SK-N-SH (cell line): ENCODE data around the gene FAM3B. TPM values are rescaled to one million over a fixed set of nuclear protein-coding genes. Genes with fewer than 3 reads are reported as not detected.

Source experiments
- CTCF ChIA-PET: fragments of 300-600, 350-600 bp; formaldehyde crosslinking; extraction: SDS; loops from one replicate; lab custom pipeline; 2021; lab: Yijun Ruan, JAX
- POLR2A ChIA-PET: fragments of 350-600 bp; sonication (Branson Sonifier 250); formaldehyde crosslinking; extraction: SDS; loops from one replicate; lab custom pipeline; 2020; ENCODE audit warnings: antibody characterized with exemption, inconsistent platforms; lab: Yijun Ruan, JAX
- DNase-seq: peaks from one replicate; pipeline ENCODE4 v3.0.0; 2012
- H2AFZ ChIP-seq: fragments of 200-600 bp; sonication (generic); 2 replicates; pipeline ENCODE4 v1.8.1; 2016; ENCODE audit warnings: antibody characterized with exemption, mild to moderate bottlenecking, low read depth
- H3F3A ChIP-seq: fragments of 200-600 bp; sonication (generic); replicated peaks from 2 replicates; pipeline ENCODE3; 2016; ENCODE audit warnings: antibody characterized with exemption, mild to moderate bottlenecking; ENCODE audit not compliant: insufficient read depth
- H3K27ac ChIP-seq, 2 experiments: fragments of 200-500 bp in 1 of 2; fragments of 200-600 bp in 1 of 2; sonication (Bioruptor generic) in 1 of 2; sonication (generic), shearing (Covaris generic) in 1 of 2; 2 replicates each; pipeline versions ENCODE4 v1.5.1 to v1.6.1; 2014 to 2016; ENCODE audit warnings: low read depth in 2 of 2, inconsistent platforms in 1 of 2, low read length in 1 of 2, mild to moderate bottlenecking in 1 of 2, mixed read lengths in 1 of 2
- H3K27me3 ChIP-seq: fragments of 200-600 bp; sonication (generic), shearing (Covaris generic); 2 replicates; pipeline ENCODE4 v1.6.1; 2016; ENCODE audit warnings: mixed run types; ENCODE audit not compliant: insufficient read depth
- H3K36me3 ChIP-seq, 2 experiments: fragments of 200-500 bp in 1 of 2; fragments of 200-600 bp in 1 of 2; sonication (Bioruptor generic) in 1 of 2; sonication (generic) in 1 of 2; replicated peaks in 1 of 2; 2 replicates each; pipeline versions ENCODE3 to v1.5.1; 2014 to 2016; ENCODE audit warnings: low read length in 1 of 2, mild to moderate bottlenecking in 1 of 2; ENCODE audit not compliant: insufficient read depth in 2 of 2, control insufficient read depth in 1 of 2
- H3K4me1 ChIP-seq, 2 experiments: fragments of 200-500 bp in 1 of 2; fragments of 200-600 bp in 1 of 2; sonication (Bioruptor generic) in 1 of 2; sonication (generic), shearing (Covaris generic) in 1 of 2; 2 replicates each; pipeline versions ENCODE4 v1.5.1 to v1.6.1; 2014 to 2016; ENCODE audit warnings: low read depth in 1 of 2, low read length in 1 of 2, mixed run types in 1 of 2; ENCODE audit not compliant: insufficient read depth in 2 of 2, control insufficient read depth in 1 of 2
- H3K4me2 ChIP-seq: fragments of 200-600 bp; sonication (generic), shearing (Covaris generic); 2 replicates; pipeline ENCODE4 v1.6.1; 2017; ENCODE audit warnings: mixed run types
- H3K4me3 ChIP-seq, 2 experiments: fragments of 200-500 bp in 1 of 2; fragments of 200-600 bp in 1 of 2; sonication (Bioruptor generic) in 1 of 2; sonication (generic), shearing (Covaris generic) in 1 of 2; 2 replicates each; pipeline versions ENCODE4 v1.5.1 to v1.8.1; 2014 to 2016; ENCODE audit warnings: low read depth in 2 of 2, inconsistent platforms in 1 of 2, low read length in 1 of 2, mild to moderate bottlenecking in 1 of 2, mixed read lengths in 1 of 2, moderate library complexity in 1 of 2
- H3K79me2 ChIP-seq: fragments of 200-600 bp; sonication (generic); 2 replicates; pipeline ENCODE4 v1.8.1; 2017; ENCODE audit warnings: mild to moderate bottlenecking; ENCODE audit not compliant: insufficient read depth
- H3K9ac ChIP-seq: fragments of 200-600 bp; sonication (generic); 2 replicates; pipeline ENCODE4 v1.6.1; 2017; ENCODE audit warnings: mixed run types
- H3K9me2 ChIP-seq: fragments of 200-600 bp; sonication (generic); 2 replicates; pipeline ENCODE4 v1.6.1; 2017; ENCODE audit warnings: mixed run types
- H3K9me3 ChIP-seq: fragments of 200-600 bp; sonication (generic); 2 replicates; pipeline ENCODE4 v1.6.1; 2017; ENCODE audit warnings: mixed run types, mild to moderate bottlenecking, moderate library complexity
- H4K20me1 ChIP-seq: fragments of 200-600 bp; sonication (generic); 2 replicates; pipeline ENCODE4 v1.6.1; 2017; ENCODE audit warnings: mild to moderate bottlenecking, mixed run types; ENCODE audit not compliant: insufficient read depth
- CHD2 ChIP-seq: fragments of 150-350 bp; IDR thresholded peaks from 2 replicates; pipeline ENCODE4 v1.6.1; 2018; ENCODE audit warnings: low read length; ENCODE audit not compliant: partially characterized antibody
- ELF1 ChIP-seq: IDR thresholded peaks from 2 replicates; pipeline ENCODE4 v1.4.0; 2012
- EP300 ChIP-seq, 2 experiments: IDR thresholded peaks; 2 replicates each; pipeline versions ENCODE4 v1.4.0 to v1.6.1; 2012; ENCODE audit warnings: borderline replicate concordance in 1 of 2, low read depth in 1 of 2, low read length in 1 of 2
- FOSL2 ChIP-seq: IDR thresholded peaks from 2 replicates; pipeline ENCODE4 v1.4.0; 2012; ENCODE audit warnings: low read depth, mild to moderate bottlenecking, moderate library complexity, borderline replicate concordance
- FOXJ3 ChIP-seq: sonication (generic); formaldehyde crosslinking; IDR thresholded peaks from 2 replicates; pipeline ENCODE4 v1.5.1; 2020; ENCODE audit warnings: mild to moderate bottlenecking, missing genetic modification reagents
- FOXM1 ChIP-seq: IDR thresholded peaks from 2 replicates; pipeline ENCODE4 v1.4.0; 2012; ENCODE audit warnings: low read depth, mild to moderate bottlenecking
- GABPA ChIP-seq: IDR thresholded peaks from 2 replicates; pipeline ENCODE4 v1.4.0; 2012; ENCODE audit warnings: low read depth, mild to moderate bottlenecking
- GATA2 ChIP-seq: sonication (generic); formaldehyde crosslinking; IDR thresholded peaks from 2 replicates; pipeline ENCODE4 v1.5.0; 2020; ENCODE audit warnings: mild to moderate bottlenecking, missing genetic modification reagents
- JUND ChIP-seq: IDR thresholded peaks from 2 replicates; pipeline ENCODE4 v1.4.0; 2012
- MAX ChIP-seq: IDR thresholded peaks from 2 replicates; pipeline ENCODE4 v1.4.0; 2012; ENCODE audit warnings: low read depth
- NRF1 ChIP-seq: IDR thresholded peaks from 2 replicates; pipeline ENCODE4 v1.6.1; 2012; ENCODE audit warnings: low read depth, mild to moderate bottlenecking, low read length
- POLR2AphosphoS5 ChIP-seq: IDR thresholded peaks from 2 replicates; pipeline ENCODE4 v1.6.1; 2012; ENCODE audit warnings: low read depth, low read length
- RAD21 ChIP-seq: IDR thresholded peaks from 2 replicates; pipeline ENCODE4 v1.6.1; 2012; ENCODE audit warnings: mild to moderate bottlenecking, low read length
- RCOR1 ChIP-seq: fragments of 150-350 bp; IDR thresholded peaks from 2 replicates; pipeline ENCODE4 v1.6.1; 2017; ENCODE audit warnings: antibody characterized with exemption, low read length
- REST ChIP-seq: IDR thresholded peaks from 2 replicates; pipeline ENCODE4 v1.6.1; 2012; ENCODE audit warnings: mild to moderate bottlenecking, low read depth, low read length, moderate library complexity
- RFX5 ChIP-seq: IDR thresholded peaks from 2 replicates; pipeline ENCODE4 v1.6.1; 2012; ENCODE audit warnings: mild to moderate bottlenecking, improper control_type of control experiment, low read length
- RXRA ChIP-seq: IDR thresholded peaks from 2 replicates; pipeline ENCODE4 v1.4.0; 2012; ENCODE audit warnings: low read depth, mild to moderate bottlenecking, borderline replicate concordance
- SMC3 ChIP-seq: IDR thresholded peaks from 2 replicates; pipeline ENCODE4 v1.6.1; 2012; ENCODE audit warnings: low read depth, low read length, improper control_type of control experiment
- TAF1 ChIP-seq: IDR thresholded peaks from 2 replicates; pipeline ENCODE4 v1.6.1; 2012; ENCODE audit warnings: low read depth, mild to moderate bottlenecking, low read length, moderate library complexity, borderline replicate concordance
- TEAD4 ChIP-seq: IDR thresholded peaks from 2 replicates; pipeline ENCODE4 v1.4.0; 2012; ENCODE audit warnings: mild to moderate bottlenecking, borderline replicate concordance; ENCODE audit not compliant: insufficient read depth
- USF2 ChIP-seq: fragments of 150-350 bp; IDR thresholded peaks from 2 replicates; pipeline ENCODE4 v1.6.1; 2017; ENCODE audit warnings: antibody characterized with exemption, low read length, low read depth, borderline replicate concordance
- WGBS: methylation state at CpG from one replicate; pipeline ENCODE4 v1.1.6; 2017; ENCODE audit warnings: low lambda C conversion rate; 5-methylcytosine and 5-hydroxymethylcytosine counted together
- polyA plus RNA-seq, 3 experiments: library from polyadenylated mRNA; depleted of rRNA; stranded (reverse); fragments of >200 nt; gene quantifications; 2 replicates each; pipeline ENCODE4 v1.2.3, GENCODE V29; 2012
- TF ChIP-seq, protein P1 (sequence below): IDR thresholded peaks from 2 replicates; pipeline ENCODE4 v1.4.0; 2012; ENCODE audit warnings: low read depth, borderline replicate concordance

Gene FAM3B
- polyA plus RNA-seq, 1 of the 3 experiments (the other 2 are of a cell fraction) = not detected

DNA sequence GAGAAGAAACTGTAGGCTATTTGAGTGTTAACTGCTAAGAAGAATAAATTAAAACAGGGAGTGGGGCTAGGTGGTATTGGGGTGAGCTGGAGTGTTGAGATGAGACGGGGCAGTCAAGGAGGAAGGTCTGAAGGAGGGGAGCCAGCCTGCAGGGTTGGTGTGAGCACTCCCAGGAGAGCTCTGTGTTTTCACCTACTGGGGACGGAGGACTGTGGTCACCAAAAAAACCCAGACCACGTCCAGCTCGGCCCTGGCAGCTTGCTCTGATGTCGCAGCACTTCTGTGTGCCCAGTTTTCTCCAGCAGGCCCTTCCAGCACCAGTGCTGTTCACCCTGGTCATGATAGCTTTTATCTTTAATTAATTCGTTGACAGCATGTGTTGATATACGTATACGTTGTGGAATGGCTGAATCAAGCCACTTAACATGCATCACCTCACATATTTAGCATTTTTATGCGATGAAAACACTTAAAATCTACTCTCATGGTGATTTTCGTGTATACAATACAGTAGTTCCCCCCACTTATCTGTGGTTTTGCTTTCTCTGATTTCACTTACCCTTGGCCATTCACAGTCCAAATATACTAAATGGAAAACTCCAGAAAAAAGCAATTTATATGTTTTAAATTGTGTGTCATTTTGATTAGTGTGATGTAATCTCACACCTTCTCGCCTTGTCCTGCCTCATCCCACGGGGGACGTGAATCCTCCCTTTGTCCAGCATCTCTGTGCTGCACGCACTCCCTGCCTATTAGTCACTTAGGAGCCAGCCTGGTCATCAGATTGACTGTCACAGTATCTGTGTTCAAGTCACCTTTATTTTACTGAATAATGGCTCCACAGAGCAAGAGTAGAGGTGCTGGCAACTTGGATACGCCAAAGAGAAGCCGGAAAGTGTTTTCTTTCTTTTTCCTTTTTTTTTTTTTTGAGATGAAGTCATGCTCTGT is 12.3 kb downstream of the FAM3B start:
- no peaks in the 10 kb centered on the region for H3F3A ChIP-seq
- WGBS = 30% methylated on average over 15 of the region's 16 CpGs
- no peaks in the 10 kb centered on the region for H3K79me2 ChIP-seq
- no peaks in the 10 kb centered on the region for H3K9me3 ChIP-seq
- H3K27me3 ChIP-seq = no peaks in the 10 kb centered on the region
- H3K4me3 ChIP-seq = no peak overlapping the region
- no peak overlapping the region for H2AFZ ChIP-seq
- H3K27ac ChIP-seq = no peak overlapping the region
- no peaks in the 10 kb centered on the region for H3K9me2 ChIP-seq
- TF ChIP-seq EP300 (IDR thresholded peaks at IDR 0.05; ENCODE audit: borderline replicate concordance in 1 of 2, low read depth in 1 of 2, low read length in 1 of 2) (no peak), RAD21 (no peak), FOXJ3 (CRISPR knock-in tag) (no peak), CHD2 (no peak), GABPA (no peak), MAX (no peak), ELF1 (no peak), USF2 (no peak), FOXM1 (no peak), RFX5 (no peak), JUND (no peak), POLR2AphosphoS5 (no peak), NRF1 (no peak), FOSL2 (no peak), TAF1 (no peak), SMC3 (no peak), RCOR1 (no peak)
- ChIA-PET CTCF (no interaction called here), POLR2A (no interaction called here)
- no peaks in the 10 kb centered on the region for H3K36me3 ChIP-seq
- no peaks in the 10 kb centered on the region for H3K4me1 ChIP-seq
- H4K20me1 ChIP-seq = no peaks in the 10 kb centered on the region
- DNase-seq = no peak
- H3K9ac ChIP-seq = no peak overlapping the region
- H3K4me2 ChIP-seq = no peak overlapping the region

GRCh38 chr21:41333752-41334151 is 17.2 kb downstream of the FAM3B start:
- Histone ChIP-seq H3K9me3 (no peaks in the 10 kb centered on the region), H3K27ac (no peak overlapping the region), H3K9ac (no peak overlapping the region), H3K4me1 (no peaks in the 10 kb centered on the region), H3K9me2 (no peaks in the 10 kb centered on the region), H3K4me2 (no peak overlapping the region), H2AFZ (no peak overlapping the region), H3K27me3 (peaks cover 5% of the 10 kb centered on the region; the same call in 1 of the 2 replicates), H3K4me3 (no peak overlapping the region), H4K20me1 (no peaks in the 10 kb centered on the region), H3F3A (no peaks in the 10 kb centered on the region), H3K36me3 (no peaks in the 10 kb centered on the region), H3K79me2 (no peaks in the 10 kb centered on the region)
- ChIA-PET POLR2A (no interaction called here), CTCF (interaction anchor here (1.4 kb wide), 1 partner anchor 51 kb away, joined by 4 read pairs; no protein-coding TSS in a partner anchor)
- 75% methylated on average over 1 of the region's 1 CpG for whole genome bisulfite sequencing
- DNase-seq = no peak
- TF ChIP-seq REST = no peak
- TF ChIP-seq JUND = no peak
- no peak for TF ChIP-seq RXRA
- no peak for TF ChIP-seq GATA2 (CRISPR knock-in tag)
- TF ChIP-seq GABPA = no peak
- no peak for TF ChIP-seq MAX
- TF ChIP-seq TEAD4 = no peak
- TF ChIP-seq, protein P1, sequence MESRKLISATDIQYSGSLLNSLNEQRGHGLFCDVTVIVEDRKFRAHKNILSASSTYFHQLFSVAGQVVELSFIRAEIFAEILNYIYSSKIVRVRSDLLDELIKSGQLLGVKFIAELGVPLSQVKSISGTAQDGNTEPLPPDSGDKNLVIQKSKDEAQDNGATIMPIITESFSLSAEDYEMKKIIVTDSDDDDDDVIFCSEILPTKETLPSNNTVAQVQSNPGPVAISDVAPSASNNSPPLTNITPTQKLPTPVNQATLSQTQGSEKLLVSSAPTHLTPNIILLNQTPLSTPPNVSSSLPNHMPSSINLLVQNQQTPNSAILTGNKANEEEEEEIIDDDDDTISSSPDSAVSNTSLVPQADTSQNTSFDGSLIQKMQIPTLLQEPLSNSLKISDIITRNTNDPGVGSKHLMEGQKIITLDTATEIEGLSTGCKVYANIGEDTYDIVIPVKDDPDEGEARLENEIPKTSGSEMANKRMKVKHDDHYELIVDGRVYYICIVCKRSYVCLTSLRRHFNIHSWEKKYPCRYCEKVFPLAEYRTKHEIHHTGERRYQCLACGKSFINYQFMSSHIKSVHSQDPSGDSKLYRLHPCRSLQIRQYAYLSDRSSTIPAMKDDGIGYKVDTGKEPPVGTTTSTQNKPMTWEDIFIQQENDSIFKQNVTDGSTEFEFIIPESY = no peak
